ENCODE data around the gene MC5R. TPM values are rescaled to one million over a fixed set of nuclear protein-coding genes. Genes with fewer than 3 reads are reported as not detected.

Gene MC5R
- total RNA-seq, 1 donor from 2014 or later = 1.6 TPM

DNA sequence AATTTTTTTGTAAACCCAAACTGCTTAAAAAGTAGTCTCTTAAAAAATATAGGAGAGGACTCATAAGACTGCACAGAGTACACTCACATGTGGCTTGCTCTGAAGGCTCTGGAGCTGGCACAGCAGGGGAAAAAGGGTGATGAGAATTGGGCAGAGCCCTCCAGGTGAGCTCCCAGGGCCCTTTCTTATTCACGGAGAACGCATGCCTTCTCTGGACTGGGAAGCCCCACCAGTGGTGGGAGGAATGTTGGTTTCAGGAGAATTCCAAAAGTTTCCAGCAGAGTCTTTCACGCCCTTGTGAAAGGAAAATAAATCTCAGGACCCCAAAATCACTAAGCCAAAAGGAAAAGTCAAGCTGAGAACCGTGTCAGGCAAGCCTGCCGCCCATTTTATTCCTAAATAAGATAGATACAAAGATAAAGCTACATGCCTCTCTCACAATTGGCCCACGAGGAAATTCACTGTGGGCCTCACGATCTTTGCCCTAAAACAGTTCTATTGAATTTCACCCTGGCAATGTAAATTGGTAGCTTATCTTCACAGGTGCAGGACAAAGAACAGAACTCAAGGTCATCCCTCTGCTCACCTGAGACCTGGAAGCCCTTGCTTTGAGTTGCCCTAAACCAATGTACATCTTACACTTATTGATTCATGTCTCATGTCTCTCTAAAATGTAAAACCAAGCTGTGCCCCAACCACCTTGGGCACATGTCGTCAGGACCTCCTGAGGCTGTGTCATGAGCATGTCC lies 15.5 kb upstream of the MC5R start:
- Histone ChIP-seq H3K4me3 (ENCODE audit: low read length in 3 of 3) (no peak overlapping the region), H3K27ac (ENCODE audit: low read depth, low read length) (no peak overlapping the region), H3K4me1 (ENCODE audit: control insufficient read depth in 3 of 3, insufficient read depth in 3 of 3, low read length in 3 of 3) (no peaks in the 10 kb centered on the region), H3K9ac (ENCODE audit: low read depth in 1 of 3, low read length in 3 of 3) (no peak overlapping the region), H3K36me3 (ENCODE audit: control insufficient read depth in 3 of 3, insufficient read depth in 3 of 3, low read length in 3 of 3) (no peaks in the 10 kb centered on the region), H3K27me3 (ENCODE audit: control insufficient read depth in 3 of 3, insufficient read depth in 3 of 3, low read length in 3 of 3) (peaks cover 0 to 3% (median 2%) of the 10 kb centered on the region in 3 donors), H3K9me3 (ENCODE audit: control insufficient read depth in 3 of 3, low read length in 3 of 3) (no peaks in the 10 kb centered on the region)

DNA sequence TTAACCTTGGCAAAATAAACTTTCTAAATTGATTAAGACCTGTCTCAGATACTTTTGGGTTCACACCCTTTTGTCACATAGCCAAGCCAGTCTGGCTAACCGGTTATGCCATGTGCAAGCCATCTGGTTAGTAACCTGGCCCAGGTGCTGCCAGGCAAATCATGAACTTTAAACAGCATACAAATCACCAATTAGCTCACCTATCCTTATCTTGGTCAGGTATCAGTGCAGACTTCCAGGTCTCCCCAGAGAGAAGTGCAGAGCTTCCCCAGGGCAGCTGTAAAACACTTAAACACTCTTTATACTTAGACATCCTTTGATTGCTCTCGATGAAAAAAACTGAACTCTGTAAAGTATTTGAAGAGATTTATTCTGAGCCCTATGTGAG lies 14.9 kb upstream of the MC5R start:
- Histone ChIP-seq H3K9ac (ENCODE audit: low read depth in 1 of 3, low read length in 3 of 3) (no peak overlapping the region), H3K4me3 (ENCODE audit: low read length in 3 of 3) (no peak overlapping the region), H3K27me3 (ENCODE audit: control insufficient read depth in 3 of 3, insufficient read depth in 3 of 3, low read length in 3 of 3) (peaks cover 0 to 3% (median 2%) of the 10 kb centered on the region in 3 donors), H3K9me3 (ENCODE audit: control insufficient read depth in 3 of 3, low read length in 3 of 3) (no peaks in the 10 kb centered on the region), H3K36me3 (ENCODE audit: control insufficient read depth in 3 of 3, insufficient read depth in 3 of 3, low read length in 3 of 3) (no peaks in the 10 kb centered on the region), H3K4me1 (ENCODE audit: control insufficient read depth in 3 of 3, insufficient read depth in 3 of 3, low read length in 3 of 3) (no peaks in the 10 kb centered on the region), H3K27ac (ENCODE audit: low read depth, low read length) (no peak overlapping the region)

DNA sequence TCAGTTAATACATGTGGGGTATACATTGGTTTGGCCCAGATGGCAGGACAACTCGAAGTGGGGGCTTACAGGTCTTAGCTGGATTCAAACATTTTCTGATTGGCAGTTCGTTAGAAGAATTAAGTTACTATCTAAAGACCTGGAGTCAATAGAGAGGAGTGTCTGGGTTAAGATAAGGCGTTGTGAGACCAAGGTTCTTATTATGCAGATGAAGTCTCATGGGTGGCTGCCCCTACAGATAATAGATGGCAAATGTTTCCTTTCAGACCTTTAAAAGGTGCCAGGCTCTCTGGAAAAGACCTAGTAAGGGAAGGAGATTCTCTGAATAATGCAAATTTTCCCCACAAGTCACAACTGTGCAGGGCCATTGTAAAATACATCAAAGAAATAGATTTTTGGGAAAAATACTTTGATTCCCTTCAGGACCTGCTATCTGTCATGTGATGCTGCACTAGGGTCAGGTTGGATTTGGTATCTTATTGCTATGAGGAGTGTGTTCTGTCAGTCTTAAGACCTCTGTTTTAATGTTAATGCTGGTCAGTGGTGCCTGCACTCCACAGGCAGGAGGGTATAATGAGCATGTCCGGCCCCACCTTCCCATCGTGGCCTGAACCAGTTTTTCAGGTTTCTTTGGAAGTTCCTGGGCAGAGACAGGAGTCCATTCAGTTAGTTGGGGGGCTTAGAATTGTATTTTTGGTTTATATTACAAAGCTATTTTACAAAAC lies 14.3 kb upstream of the MC5R start:
- H3K4me3 ChIP-seq (ENCODE audit: low read length in 3 of 3) = no peak overlapping the region
- H3K36me3 ChIP-seq (ENCODE audit: control insufficient read depth in 3 of 3, insufficient read depth in 3 of 3, low read length in 3 of 3) = no peaks in the 10 kb centered on the region
- no peak overlapping the region for H3K27ac ChIP-seq (ENCODE audit: low read depth, low read length)
- no peaks in the 10 kb centered on the region for H3K27me3 ChIP-seq (ENCODE audit: control insufficient read depth in 3 of 3, insufficient read depth in 3 of 3, low read length in 3 of 3)
- H3K9me3 ChIP-seq (ENCODE audit: control insufficient read depth in 3 of 3, low read length in 3 of 3) = no peaks in the 10 kb centered on the region
- H3K9ac ChIP-seq (ENCODE audit: low read depth in 1 of 3, low read length in 3 of 3) = no peak overlapping the region
- no peaks in the 10 kb centered on the region for H3K4me1 ChIP-seq (ENCODE audit: control insufficient read depth in 3 of 3, insufficient read depth in 3 of 3, low read length in 3 of 3)

DNA sequence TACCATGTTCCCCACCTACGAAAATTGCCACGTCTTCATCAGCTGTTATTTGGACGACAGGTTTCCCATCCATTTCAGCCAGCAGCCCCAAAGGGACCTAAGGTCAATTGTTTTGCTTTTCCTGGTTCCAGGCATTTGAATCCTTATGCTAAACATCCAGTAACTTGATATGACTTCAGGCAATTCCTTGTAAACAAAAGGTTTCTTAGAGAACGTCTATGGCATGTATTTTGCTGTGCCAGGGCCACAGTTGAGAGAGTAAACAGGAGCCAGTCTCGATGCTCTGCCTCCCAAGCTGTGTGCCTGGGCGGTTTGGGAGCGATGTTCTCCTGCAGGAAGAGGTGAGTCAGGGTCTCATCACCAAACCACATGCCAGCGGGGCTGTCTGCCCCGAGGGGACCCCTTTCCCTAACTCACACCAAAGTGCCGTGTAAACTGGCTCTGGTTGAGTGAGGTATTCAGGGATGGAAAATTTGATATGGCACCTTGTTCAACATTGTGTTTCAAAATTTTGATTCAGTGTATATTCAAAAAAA lies 12.9 kb upstream of the MC5R start:
- Histone ChIP-seq H3K4me3 (ENCODE audit: low read length in 3 of 3) (no peak overlapping the region), H3K27me3 (ENCODE audit: control insufficient read depth in 3 of 3, insufficient read depth in 3 of 3, low read length in 3 of 3) (no peaks in the 10 kb centered on the region), H3K36me3 (ENCODE audit: control insufficient read depth in 3 of 3, insufficient read depth in 3 of 3, low read length in 3 of 3) (no peaks in the 10 kb centered on the region), H3K4me1 (ENCODE audit: control insufficient read depth in 3 of 3, insufficient read depth in 3 of 3, low read length in 3 of 3) (no peaks in the 10 kb centered on the region), H3K27ac (ENCODE audit: low read depth, low read length) (no peak overlapping the region), H3K9ac (ENCODE audit: low read depth in 1 of 3, low read length in 3 of 3) (no peak overlapping the region), H3K9me3 (ENCODE audit: control insufficient read depth in 3 of 3, low read length in 3 of 3) (no peaks in the 10 kb centered on the region)

DNA sequence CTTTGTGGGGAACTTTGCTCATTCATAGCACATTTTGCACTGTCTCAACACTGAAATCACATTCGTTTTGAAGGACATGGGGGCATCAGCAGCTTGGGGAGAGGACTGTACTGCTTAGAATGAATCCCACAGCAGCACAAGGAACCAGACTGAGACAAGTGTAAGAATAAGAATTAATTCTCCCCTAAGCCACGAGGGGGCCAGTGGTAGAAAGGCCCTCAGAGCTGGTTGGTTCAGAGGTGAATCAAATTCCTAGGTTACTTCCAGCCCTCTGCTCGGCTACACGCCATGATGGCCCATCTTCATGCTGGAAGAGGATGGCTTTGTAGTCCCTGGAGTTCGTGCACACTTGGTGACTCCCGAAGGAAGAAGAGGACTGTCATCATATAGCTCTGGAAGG lies 12.0 kb upstream of the MC5R start:
- H3K9ac ChIP-seq (ENCODE audit: low read depth in 1 of 3, low read length in 3 of 3) = no peak overlapping the region
- H3K27me3 ChIP-seq (ENCODE audit: control insufficient read depth in 3 of 3, insufficient read depth in 3 of 3, low read length in 3 of 3) = no peaks in the 10 kb centered on the region
- no peaks in the 10 kb centered on the region for H3K36me3 ChIP-seq (ENCODE audit: control insufficient read depth in 3 of 3, insufficient read depth in 3 of 3, low read length in 3 of 3)
- no peak overlapping the region for H3K27ac ChIP-seq (ENCODE audit: low read depth, low read length)
- no peaks in the 10 kb centered on the region for H3K4me1 ChIP-seq (ENCODE audit: control insufficient read depth in 3 of 3, insufficient read depth in 3 of 3, low read length in 3 of 3)
- no peak overlapping the region for H3K4me3 ChIP-seq (ENCODE audit: low read length in 3 of 3)
- H3K9me3 ChIP-seq (ENCODE audit: control insufficient read depth in 3 of 3, low read length in 3 of 3) = no peaks in the 10 kb centered on the region

DNA sequence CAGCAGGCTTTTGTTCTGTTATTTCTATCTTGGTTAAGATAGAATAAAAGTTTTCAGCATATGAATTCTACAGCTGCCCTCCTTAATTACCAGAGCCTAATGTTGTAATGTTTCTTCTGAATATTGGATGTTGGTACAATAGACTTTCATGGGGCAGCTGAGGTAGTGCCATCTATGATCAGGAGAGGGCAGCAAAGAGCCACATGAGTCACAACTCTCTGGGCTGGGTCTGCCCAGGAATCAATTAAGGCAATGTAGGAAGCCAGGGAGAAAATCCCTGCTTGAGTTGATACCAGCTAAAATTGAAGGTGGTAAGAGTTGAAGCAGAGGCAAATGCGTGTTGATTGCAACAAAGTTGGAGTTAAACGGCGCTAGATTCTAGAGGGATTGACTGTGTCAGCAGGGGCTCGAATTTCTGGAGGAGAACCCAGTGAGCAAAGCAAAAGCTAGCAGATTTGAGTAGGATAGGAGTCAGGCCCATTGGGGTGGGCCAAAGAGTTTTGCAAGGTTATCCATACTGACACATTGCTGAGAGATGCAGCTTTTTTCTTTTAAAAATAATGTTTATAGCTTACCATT lies 10.6 kb upstream of the MC5R start:
- H3K4me3 ChIP-seq (ENCODE audit: low read length in 3 of 3) = no peak overlapping the region

DNA sequence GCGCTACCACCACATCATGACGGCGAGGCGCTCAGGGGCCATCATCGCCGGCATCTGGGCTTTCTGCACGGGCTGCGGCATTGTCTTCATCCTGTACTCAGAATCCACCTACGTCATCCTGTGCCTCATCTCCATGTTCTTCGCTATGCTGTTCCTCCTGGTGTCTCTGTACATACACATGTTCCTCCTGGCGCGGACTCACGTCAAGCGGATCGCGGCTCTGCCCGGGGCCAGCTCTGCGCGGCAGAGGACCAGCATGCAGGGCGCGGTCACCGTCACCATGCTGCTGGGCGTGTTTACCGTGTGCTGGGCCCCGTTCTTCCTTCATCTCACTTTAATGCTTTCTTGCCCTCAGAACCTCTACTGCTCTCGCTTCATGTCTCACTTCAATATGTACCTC lies 2.3 kb downstream of the MC5R start:
- H3K9ac ChIP-seq (ENCODE audit: low read depth in 1 of 3, low read length in 3 of 3) = no peak overlapping the region
- H3K9me3 ChIP-seq (ENCODE audit: control insufficient read depth in 3 of 3, low read length in 3 of 3) = no peaks in the 10 kb centered on the region
- peaks cover 14 to 56% (median 46%) of the 10 kb centered on the region in 3 donors for H3K27me3 ChIP-seq (ENCODE audit: control insufficient read depth in 3 of 3, insufficient read depth in 3 of 3, low read length in 3 of 3)
- no peaks in the 10 kb centered on the region for H3K4me1 ChIP-seq (ENCODE audit: control insufficient read depth in 3 of 3, insufficient read depth in 3 of 3, low read length in 3 of 3)
- H3K27ac ChIP-seq (ENCODE audit: low read depth, low read length) = no peak overlapping the region
- no peaks in the 10 kb centered on the region for H3K36me3 ChIP-seq (ENCODE audit: control insufficient read depth in 3 of 3, insufficient read depth in 3 of 3, low read length in 3 of 3)
- no peak overlapping the region for H3K4me3 ChIP-seq (ENCODE audit: low read length in 3 of 3)

More for the DNA sequence above, 10.6 kb upstream of the MC5R start:
- no peak overlapping the region for H3K27ac ChIP-seq (ENCODE audit: low read depth, low read length)
- H3K36me3 ChIP-seq (ENCODE audit: control insufficient read depth in 3 of 3, insufficient read depth in 3 of 3, low read length in 3 of 3) = no peaks in the 10 kb centered on the region
- no peaks in the 10 kb centered on the region for H3K27me3 ChIP-seq (ENCODE audit: control insufficient read depth in 3 of 3, insufficient read depth in 3 of 3, low read length in 3 of 3)
- H3K9me3 ChIP-seq (ENCODE audit: control insufficient read depth in 3 of 3, low read length in 3 of 3) = no peaks in the 10 kb centered on the region
- no peaks in the 10 kb centered on the region for H3K4me1 ChIP-seq (ENCODE audit: control insufficient read depth in 3 of 3, insufficient read depth in 3 of 3, low read length in 3 of 3)
- no peak overlapping the region for H3K9ac ChIP-seq (ENCODE audit: low read depth in 1 of 3, low read length in 3 of 3)

DNA sequence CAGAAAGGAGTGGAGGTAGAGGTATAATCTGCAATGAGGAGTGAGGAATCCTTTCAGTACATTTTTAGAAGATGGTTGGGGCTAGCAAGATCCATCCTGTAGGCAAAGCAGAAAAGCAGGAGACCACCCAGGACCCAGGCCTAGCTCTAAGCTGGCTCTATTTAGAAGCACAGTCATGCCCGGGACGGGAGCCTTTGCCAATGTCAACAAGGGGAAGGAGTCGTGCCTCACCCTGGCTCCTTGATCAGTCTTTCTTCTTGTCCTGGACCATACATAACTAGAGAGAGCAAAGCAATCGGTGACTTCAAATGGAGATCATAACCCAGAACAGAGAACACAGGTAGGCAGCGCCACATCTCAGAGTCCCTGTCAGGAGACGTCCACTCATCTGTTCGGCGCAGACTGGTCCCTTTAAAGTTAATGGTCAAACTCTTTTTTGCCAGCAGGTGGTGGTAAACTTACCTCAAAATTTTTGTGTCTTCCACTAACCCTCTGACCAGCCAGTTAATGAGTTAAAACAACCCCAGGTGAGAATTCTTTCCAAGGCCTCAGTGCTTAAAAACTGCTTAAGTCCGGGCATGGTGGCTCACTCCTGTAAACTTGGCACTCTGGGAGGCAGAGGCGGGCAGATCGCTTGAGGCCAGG lies 8.0 kb downstream of the MC5R start:
- H3K27me3 ChIP-seq (ENCODE audit: control insufficient read depth in 3 of 3, insufficient read depth in 3 of 3, low read length in 3 of 3) = peaks cover 24 to 43% (median 30%) of the 10 kb centered on the region in 3 donors

DNA sequence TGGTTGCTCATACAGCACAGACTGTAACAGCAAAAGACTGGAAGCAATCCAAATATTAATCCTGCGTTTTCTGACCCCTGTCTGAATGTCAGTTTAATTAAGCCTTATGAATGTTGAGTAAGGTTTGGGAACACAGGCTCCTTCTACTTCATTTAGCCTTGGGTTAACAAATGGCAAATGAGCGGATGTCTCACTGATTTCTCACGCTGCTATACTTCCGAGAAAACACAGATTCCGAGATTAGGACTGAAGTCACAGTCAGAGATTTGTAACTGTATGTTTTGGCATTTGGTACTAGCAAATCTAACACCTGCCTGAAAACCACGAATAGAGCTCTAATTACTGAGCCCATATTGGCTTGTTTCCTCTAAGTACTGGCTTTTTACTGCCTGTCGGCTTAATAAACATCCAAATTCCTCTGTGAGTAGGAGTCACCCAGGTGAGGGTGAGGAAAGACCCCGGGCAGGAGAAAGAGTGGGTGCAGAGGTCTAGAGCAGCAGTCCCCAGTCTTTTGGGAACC lies 10.6 kb downstream of the MC5R start:
- H3K9me3 ChIP-seq (ENCODE audit: control insufficient read depth in 3 of 3, low read length in 3 of 3) = no peaks in the 10 kb centered on the region
- peaks cover 16 to 28% (median 21%) of the 10 kb centered on the region in 3 donors for H3K27me3 ChIP-seq (ENCODE audit: control insufficient read depth in 3 of 3, insufficient read depth in 3 of 3, low read length in 3 of 3)
- H3K4me3 ChIP-seq (ENCODE audit: low read length in 3 of 3) = no peak overlapping the region
- H3K4me1 ChIP-seq (ENCODE audit: control insufficient read depth in 3 of 3, insufficient read depth in 3 of 3, low read length in 3 of 3) = no peaks in the 10 kb centered on the region
- H3K36me3 ChIP-seq (ENCODE audit: control insufficient read depth in 3 of 3, insufficient read depth in 3 of 3, low read length in 3 of 3) = no peaks in the 10 kb centered on the region
- H3K9ac ChIP-seq (ENCODE audit: low read depth in 1 of 3, low read length in 3 of 3) = no peak overlapping the region
- no peak overlapping the region for H3K27ac ChIP-seq (ENCODE audit: low read depth, low read length)

More for the DNA sequence above, 8.0 kb downstream of the MC5R start:
- Histone ChIP-seq H3K9me3 (ENCODE audit: control insufficient read depth in 3 of 3, low read length in 3 of 3) (no peaks in the 10 kb centered on the region), H3K4me1 (ENCODE audit: control insufficient read depth in 3 of 3, insufficient read depth in 3 of 3, low read length in 3 of 3) (no peaks in the 10 kb centered on the region), H3K36me3 (ENCODE audit: control insufficient read depth in 3 of 3, insufficient read depth in 3 of 3, low read length in 3 of 3) (no peaks in the 10 kb centered on the region), H3K4me3 (ENCODE audit: low read length in 3 of 3) (no peak overlapping the region), H3K27ac (ENCODE audit: low read depth, low read length) (no peak overlapping the region), H3K9ac (ENCODE audit: low read depth in 1 of 3, low read length in 3 of 3) (no peak overlapping the region)

Measured in skeletal muscle tissue (tissue), 4 donors.